ENCODE results near the gene GABRG2.
"Not testable (repeated sequence)": the region's sequence is repeated elsewhere in the genome, so short reads cannot be mapped to it uniquely, and the experiment has no call there.

Gene GABRG2

GRCh38 chr5:162067655-162068411 lies at the start of gene GABRG2:
GABRG2 (plus strand) TSS chr5:162067773; CDS start chr5:162068000, 227 bp downstream.
- DNase-seq = peak in 1 of 2 experiments; percentile 4

- DNase-seq = no peak
Measured at GRCh38 chr5:162025312-162025711, 42.3 kb upstream of the GABRG2 start.

- DNase-seq = peak; percentile 23 to 36
Measured at GRCh38 chr5:162026803-162027202, 40.8 kb upstream of the GABRG2 start.

- peak in 1 of 2 experiments; percentile 17 for DNase-seq
Measured at GRCh38 chr5:162037431-162037830, 30.1 kb upstream of the GABRG2 start.

GRCh38 chr5:162047279-162047678 lies 20.3 kb upstream of the GABRG2 start:
- DNase-seq = no peak

GRCh38 chr5:162052676-162053075 lies 14.9 kb upstream of the GABRG2 start:
- DNase-seq = no peak

GRCh38 chr5:162055095-162055494 lies 12.5 kb upstream of the GABRG2 start:
- not testable (repeated sequence) for DNase-seq

- DNase-seq = peak in 1 of 2 experiments; percentile 33
Measured at GRCh38 chr5:162067162-162067561, 411 bp upstream of the GABRG2 start.

GRCh38 chr5:162068412-162068811 lies 839 bp downstream of the GABRG2 start:
- peak; percentile 67 to 73 for DNase-seq

GRCh38 chr5:162068936-162069335 lies 1.4 kb downstream of the GABRG2 start:
- DNase-seq = no peak

- no peak for DNase-seq
Measured at GRCh38 chr5:162078805-162079204, 11.2 kb downstream of the GABRG2 start.

- DNase-seq = no peak
Measured at GRCh38 chr5:162091336-162091735, 23.8 kb downstream of the GABRG2 start.

GRCh38 chr5:162096448-162096847 lies 28.9 kb downstream of the GABRG2 start:
- no peak for DNase-seq

- no peak for DNase-seq
Measured at GRCh38 chr5:162107591-162107990, 40.0 kb downstream of the GABRG2 start.

- DNase-seq = no peak
Measured at GRCh38 chr5:162119801-162120200, 52.2 kb downstream of the GABRG2 start.

GRCh38 chr5:162128117-162128516 lies 60.5 kb downstream of the GABRG2 start:
- DNase-seq = no peak

GRCh38 chr5:162132348-162132747 lies 64.8 kb downstream of the GABRG2 start:
- no peak for DNase-seq

GRCh38 chr5:162139190-162139589 lies 71.6 kb downstream of the GABRG2 start:
- DNase-seq = no peak

- DNase-seq = no peak
Measured at GRCh38 chr5:162154242-162154641, 86.7 kb downstream of the GABRG2 start.

GRCh38 chr5:162160401-162160800 lies 92.8 kb downstream of the GABRG2 start:
- DNase-seq = no peak

- no peak for DNase-seq
Measured at GRCh38 chr5:162163663-162164062, 96.1 kb downstream of the GABRG2 start.

- DNase-seq = no peak
Measured at GRCh38 chr5:162174358-162174974, 106.9 kb downstream of the GABRG2 start.

- DNase-seq = no peak
Measured at GRCh38 chr5:162187371-162187770, 119.8 kb downstream of the GABRG2 start.

GRCh38 chr5:162189719-162190118 lies 122.1 kb downstream of the GABRG2 start:
- DNase-seq = no peak

Data from SHP77 (cell line).